Measurements from ENCODE around the gene NFKBIE. TPM values are rescaled to one million over a fixed set of nuclear protein-coding genes. Genes with fewer than 3 reads are reported as not detected.

Gene NFKBIE
- total and polyA plus RNA-seq, 2 experiments from 2014 or later: 14.0 to 16.7 TPM

DNA sequence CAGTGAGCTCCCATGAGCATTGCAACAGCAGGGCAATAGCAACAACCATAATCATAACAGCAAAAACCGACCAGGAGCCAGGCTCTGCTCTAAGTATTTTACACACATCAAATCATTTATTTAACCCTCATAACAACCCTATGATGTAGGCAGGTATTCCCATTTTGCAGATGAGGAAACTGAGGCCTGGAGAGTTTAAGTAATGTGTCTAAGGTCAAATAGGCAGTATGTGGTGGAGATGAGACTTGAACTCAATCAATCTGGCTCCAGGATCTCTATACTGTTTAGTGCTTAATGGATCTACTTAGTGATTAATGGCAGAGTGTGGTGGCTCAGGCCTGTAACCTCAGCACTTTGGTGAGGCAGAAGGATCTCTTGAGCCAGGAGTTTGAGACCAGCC lies 8.3 kb upstream of the NFKBIE start:
- H3K27ac ChIP-seq: no peak overlapping the region
- no peak overlapping the region for H3K4me3 ChIP-seq
- no peaks in the 10 kb centered on the region for H3K36me3 ChIP-seq (replicated peaks; ENCODE audit: insufficient read depth, low read depth)
- WGBS (ENCODE audit: low lambda C conversion rate, missing lambda C conversion rate): 89% methylated on average over 1 of the region's 1 CpG
- no peak overlapping the region for H2AFZ ChIP-seq
- H3K27me3 ChIP-seq: peaks cover 74% of the 10 kb centered on the region
- no peaks in the 10 kb centered on the region for H3K9me2 ChIP-seq (replicated peaks; ENCODE audit: insufficient read depth)
- no peaks in the 10 kb centered on the region for H4K20me1 ChIP-seq (ENCODE audit: insufficient read depth, poor library complexity, severe bottlenecking)
- H3K4me1 ChIP-seq (ENCODE audit: insufficient read depth): no peaks in the 10 kb centered on the region
- no peaks in the 10 kb centered on the region for H3K79me2 ChIP-seq
- TF ChIP-seq EZH2 (IDR thresholded peaks at IDR 0.05; ENCODE audit: borderline replicate concordance) (no peak), EZH2phosphoT487 (IDR thresholded peaks at IDR 0.05; ENCODE audit: low read depth, severe bottlenecking, unreplicated experiment) (no peak)
- TF ChIP-seq, protein P1, sequence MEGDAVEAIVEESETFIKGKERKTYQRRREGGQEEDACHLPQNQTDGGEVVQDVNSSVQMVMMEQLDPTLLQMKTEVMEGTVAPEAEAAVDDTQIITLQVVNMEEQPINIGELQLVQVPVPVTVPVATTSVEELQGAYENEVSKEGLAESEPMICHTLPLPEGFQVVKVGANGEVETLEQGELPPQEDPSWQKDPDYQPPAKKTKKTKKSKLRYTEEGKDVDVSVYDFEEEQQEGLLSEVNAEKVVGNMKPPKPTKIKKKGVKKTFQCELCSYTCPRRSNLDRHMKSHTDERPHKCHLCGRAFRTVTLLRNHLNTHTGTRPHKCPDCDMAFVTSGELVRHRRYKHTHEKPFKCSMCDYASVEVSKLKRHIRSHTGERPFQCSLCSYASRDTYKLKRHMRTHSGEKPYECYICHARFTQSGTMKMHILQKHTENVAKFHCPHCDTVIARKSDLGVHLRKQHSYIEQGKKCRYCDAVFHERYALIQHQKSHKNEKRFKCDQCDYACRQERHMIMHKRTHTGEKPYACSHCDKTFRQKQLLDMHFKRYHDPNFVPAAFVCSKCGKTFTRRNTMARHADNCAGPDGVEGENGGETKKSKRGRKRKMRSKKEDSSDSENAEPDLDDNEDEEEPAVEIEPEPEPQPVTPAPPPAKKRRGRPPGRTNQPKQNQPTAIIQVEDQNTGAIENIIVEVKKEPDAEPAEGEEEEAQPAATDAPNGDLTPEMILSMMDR (IDR thresholded peaks at IDR 0.05; ENCODE audit: poor library complexity): no peak
- H3K4me2 ChIP-seq: no peak overlapping the region
- H3K9me3 ChIP-seq (ENCODE audit: low read depth): no peaks in the 10 kb centered on the region
- DNase-seq (ENCODE audit: low spot score): no peak

DNA sequence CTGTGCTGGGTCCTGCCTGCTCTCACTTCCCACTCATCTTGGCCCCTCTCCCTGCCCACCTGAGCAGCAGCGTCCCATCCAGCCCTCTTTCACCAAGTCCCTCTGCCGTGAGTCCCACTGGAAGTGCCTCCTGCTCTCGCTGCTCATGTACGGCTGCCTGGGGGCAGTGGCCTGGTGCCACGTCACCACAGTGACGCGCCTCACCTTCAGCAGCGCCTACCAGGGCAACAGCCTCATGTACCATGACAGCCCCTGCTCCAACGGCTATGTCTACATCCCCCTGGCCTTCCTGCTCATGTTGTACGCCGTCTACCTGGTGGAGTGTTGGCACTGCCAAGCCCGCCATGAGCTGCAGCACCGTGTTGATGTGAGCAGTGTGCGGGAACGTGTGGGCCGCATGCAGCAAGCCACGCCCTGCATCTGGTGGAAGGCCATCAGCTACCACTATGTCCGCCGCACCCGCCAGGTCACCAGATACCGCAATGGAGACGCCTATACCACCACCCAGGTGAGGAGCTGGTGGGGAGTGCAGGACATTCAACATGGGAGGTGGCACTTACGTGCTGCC lies 7.7 kb upstream of the NFKBIE start:
- Histone ChIP-seq H3K4me2 (no peak overlapping the region), H3K27ac (no peak overlapping the region), H3K9me2 (replicated peaks; ENCODE audit: insufficient read depth) (no peaks in the 10 kb centered on the region), H3K79me2 (no peaks in the 10 kb centered on the region), H3K36me3 (replicated peaks; ENCODE audit: insufficient read depth, low read depth) (no peaks in the 10 kb centered on the region), H2AFZ (no peak overlapping the region), H3K4me1 (ENCODE audit: insufficient read depth) (no peaks in the 10 kb centered on the region), H3K4me3 (no peak overlapping the region), H3K27me3 (peaks cover 74% of the 10 kb centered on the region), H3K9me3 (ENCODE audit: low read depth) (no peaks in the 10 kb centered on the region), H4K20me1 (ENCODE audit: insufficient read depth, poor library complexity, severe bottlenecking) (no peaks in the 10 kb centered on the region)
- 89% methylated on average over 23 of the region's 23 CpGs for WGBS (ENCODE audit: low lambda C conversion rate, missing lambda C conversion rate)
- TF ChIP-seq EZH2phosphoT487 (IDR thresholded peaks at IDR 0.05; ENCODE audit: low read depth, severe bottlenecking, unreplicated experiment) (no peak), EZH2 (IDR thresholded peaks at IDR 0.05; ENCODE audit: borderline replicate concordance) (no peak)
- TF ChIP-seq, protein P1 (IDR thresholded peaks at IDR 0.05; ENCODE audit: poor library complexity): no peak
- DNase-seq (ENCODE audit: low spot score): no peak

DNA sequence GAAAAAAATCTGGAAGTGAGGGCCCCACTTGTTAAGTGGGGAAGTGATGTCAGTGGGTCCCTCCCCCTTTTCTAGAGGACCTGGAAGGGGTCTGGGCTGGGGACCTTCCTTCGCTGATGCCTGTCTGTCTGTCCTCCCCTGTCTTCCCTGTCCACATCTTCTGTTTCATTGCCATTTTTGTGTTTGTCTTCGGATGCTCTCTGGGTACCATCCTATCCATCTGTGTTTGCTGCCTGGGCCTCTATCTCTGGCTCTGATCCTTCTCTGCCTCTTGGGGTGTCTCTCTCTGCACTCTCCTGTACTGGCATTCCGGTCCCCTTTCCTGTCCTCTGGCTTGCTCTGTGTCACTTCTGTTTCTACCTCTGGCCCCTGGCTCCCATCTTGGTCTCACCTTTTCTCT lies 7.2 kb upstream of the NFKBIE start:
- Histone ChIP-seq H3K36me3 (replicated peaks; ENCODE audit: insufficient read depth, low read depth) (no peaks in the 10 kb centered on the region), H3K9me2 (replicated peaks; ENCODE audit: insufficient read depth) (no peaks in the 10 kb centered on the region), H3K79me2 (no peaks in the 10 kb centered on the region), H3K27me3 (peaks cover 69% of the 10 kb centered on the region), H3K4me1 (ENCODE audit: insufficient read depth) (no peaks in the 10 kb centered on the region), H3K27ac (no peak overlapping the region), H3K4me3 (no peak overlapping the region), H3K9me3 (ENCODE audit: low read depth) (no peaks in the 10 kb centered on the region), H3K4me2 (no peak overlapping the region), H2AFZ (no peak overlapping the region), H4K20me1 (ENCODE audit: insufficient read depth, poor library complexity, severe bottlenecking) (no peaks in the 10 kb centered on the region)
- WGBS (ENCODE audit: low lambda C conversion rate, missing lambda C conversion rate): 94% methylated on average over 3 of the region's 3 CpGs
- DNase-seq (ENCODE audit: low spot score): no peak
- no peak for TF ChIP-seq EZH2phosphoT487 (IDR thresholded peaks at IDR 0.05; ENCODE audit: low read depth, severe bottlenecking, unreplicated experiment)
- TF ChIP-seq, protein P1 (IDR thresholded peaks at IDR 0.05; ENCODE audit: poor library complexity): no peak
- TF ChIP-seq EZH2 (IDR thresholded peaks at IDR 0.05; ENCODE audit: borderline replicate concordance): no peak

Measured in hepatocyte (in vitro differentiated cells).